Large intestine (tissue), 3 donors: ENCODE data around the gene PLAA. TPM values are rescaled to one million over a fixed set of nuclear protein-coding genes. Genes with fewer than 3 reads are reported as not detected.
"Not testable (repeated sequence)": the region's sequence is repeated elsewhere in the genome, so short reads cannot be mapped to it uniquely, and the experiment has no call there.

Experiments
- DNase-seq, 2 donors: peaks; one replicate each; pipeline versions ENCODE4 v3.0.0 to v3.0.0-alpha.2; 2013
- H3K27ac ChIP-seq: one replicate; pipeline ENCODE4 v1.5.1; 2013; ENCODE audit warnings: low read length
- H3K27me3 ChIP-seq: 2 replicates; pipeline ENCODE4 v1.6.1; 2013; ENCODE audit warnings: low read length; ENCODE audit not compliant: control insufficient read depth, insufficient read depth
- H3K36me3 ChIP-seq: 2 replicates; pipeline ENCODE4 v1.6.1; 2013; ENCODE audit warnings: low read length; ENCODE audit not compliant: control insufficient read depth, insufficient read depth
- H3K4me1 ChIP-seq: one replicate; pipeline ENCODE4 v1.6.1; 2013; ENCODE audit warnings: low read length; ENCODE audit not compliant: control insufficient read depth, insufficient read depth
- H3K4me3 ChIP-seq: one replicate; pipeline ENCODE4 v1.5.1; 2013; ENCODE audit warnings: low read length
- H3K9me3 ChIP-seq: one replicate; pipeline ENCODE4 v1.6.1; 2013; ENCODE audit warnings: mild to moderate bottlenecking, low read depth, low read length, moderate library complexity; ENCODE audit not compliant: control insufficient read depth
- WGBS: methylation state at CpG from one replicate; pipeline ENCODE4 v1.1.5; 2013; ENCODE audit warnings: low lambda C conversion rate; ENCODE audit not compliant: insufficient coverage; 5-methylcytosine and 5-hydroxymethylcytosine counted together
- polyA plus RNA-seq: library from polyadenylated mRNA; unstranded; fragments of 120-200 nt; gene quantifications from one replicate; pipeline ENCODE4 v1.2.1, GENCODE V29; 2013

PLAA gene
- polyA plus RNA-seq, 1 donor, result 24.3 TPM

DNA sequence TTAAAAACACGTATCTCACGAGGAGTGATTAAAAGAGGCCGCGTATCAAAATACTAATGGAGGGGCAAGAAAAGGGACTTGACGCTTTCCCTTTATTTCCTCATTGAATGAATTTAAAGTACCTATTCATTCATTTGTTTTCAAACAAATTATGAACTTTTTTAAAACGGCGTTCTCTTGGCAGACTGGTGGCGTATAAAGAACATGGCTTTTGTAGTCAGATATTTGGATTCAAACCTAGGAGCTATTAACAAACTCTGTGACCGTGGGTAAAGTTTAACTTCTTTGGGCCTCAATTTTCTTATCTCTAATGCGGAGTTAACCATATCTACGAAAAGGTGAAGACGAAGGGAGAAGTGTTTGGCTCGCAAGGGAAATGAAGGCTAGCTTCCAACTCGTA is 55.3 kb downstream of the PLAA start:
- WGBS, result 0% methylated on average over 5 of the region's 14 CpGs
- H3K27ac ChIP-seq, result peak overlapping the region; percentile 100
- peaks cover 4% of the 10 kb centered on the region for H3K36me3 ChIP-seq
- DNase-seq, result peak in 1 of 2 donors; percentile 65
- peaks cover 10% of the 10 kb centered on the region for H3K9me3 ChIP-seq
- H3K27me3 ChIP-seq, result no peaks in the 10 kb centered on the region
- H3K4me1 ChIP-seq, result peaks cover 4% of the 10 kb centered on the region
- H3K4me3 ChIP-seq, result peak overlapping the region; percentile 95

GRCh38 chr9:26888271-26888670 is 58.8 kb downstream of the PLAA start:
- H3K9me3 ChIP-seq, result no peaks in the 10 kb centered on the region
- H3K36me3 ChIP-seq, result peaks cover 8% of the 10 kb centered on the region
- no peak for DNase-seq
- WGBS, result 60% methylated on average over 1 of the region's 1 CpG
- no peaks in the 10 kb centered on the region for H3K27me3 ChIP-seq
- no peak overlapping the region for H3K4me3 ChIP-seq
- peaks cover 2% of the 10 kb centered on the region for H3K4me1 ChIP-seq
- no peak overlapping the region for H3K27ac ChIP-seq

- Histone ChIP-seq H3K4me3 (no peak overlapping the region), H3K27me3 (no peaks in the 10 kb centered on the region), H3K4me1 (no peaks in the 10 kb centered on the region), H3K36me3 (peaks cover 52% of the 10 kb centered on the region), H3K9me3 (no peaks in the 10 kb centered on the region), H3K27ac (no peak overlapping the region)
- DNase-seq, result no peak
- WGBS, result no CpG with 5 or more reads among the region's 3 CpGs
Measured at GRCh38 chr9:26882154-26882553, 64.9 kb downstream of the PLAA start.

DNA sequence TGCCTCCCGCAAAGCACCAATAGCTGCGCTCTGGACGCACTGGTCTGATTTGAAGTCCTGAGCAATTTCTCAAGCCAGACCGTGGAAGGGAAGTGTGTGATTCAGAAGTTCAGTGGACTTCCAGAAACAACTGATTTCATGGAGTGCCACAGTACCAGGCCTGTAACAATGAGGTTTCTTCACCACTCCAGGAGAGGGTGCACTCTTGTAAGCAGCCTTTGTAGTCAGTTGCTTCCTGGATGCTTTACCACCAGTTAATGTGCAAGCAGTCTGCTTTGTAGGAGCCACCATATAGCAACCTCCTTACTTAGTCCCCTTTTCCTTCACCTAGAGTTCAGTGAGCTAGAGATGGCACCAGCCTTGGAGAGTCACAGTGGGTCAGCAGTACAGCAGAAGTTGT is 66.8 kb downstream of the PLAA start:
- Histone ChIP-seq H3K4me3 (no peak overlapping the region), H3K9me3 (no peaks in the 10 kb centered on the region), H3K4me1 (no peaks in the 10 kb centered on the region), H3K36me3 (peaks cover 50% of the 10 kb centered on the region), H3K27ac (no peak overlapping the region), H3K27me3 (no peaks in the 10 kb centered on the region)
- WGBS, result no CpG with 5 or more reads among the region's 4 CpGs
- DNase-seq, result no peak

GRCh38 chr9:26875155-26875554 is 71.9 kb downstream of the PLAA start:
- not testable (repeated sequence) for H3K9me3 ChIP-seq, H3K4me3 ChIP-seq, DNase-seq, H3K4me1 ChIP-seq, H3K27ac ChIP-seq, H3K27me3 ChIP-seq
- peaks cover 17% of the 10 kb centered on the region for H3K36me3 ChIP-seq
- WGBS, result 100% methylated on average over 1 of the region's 3 CpGs

DNA sequence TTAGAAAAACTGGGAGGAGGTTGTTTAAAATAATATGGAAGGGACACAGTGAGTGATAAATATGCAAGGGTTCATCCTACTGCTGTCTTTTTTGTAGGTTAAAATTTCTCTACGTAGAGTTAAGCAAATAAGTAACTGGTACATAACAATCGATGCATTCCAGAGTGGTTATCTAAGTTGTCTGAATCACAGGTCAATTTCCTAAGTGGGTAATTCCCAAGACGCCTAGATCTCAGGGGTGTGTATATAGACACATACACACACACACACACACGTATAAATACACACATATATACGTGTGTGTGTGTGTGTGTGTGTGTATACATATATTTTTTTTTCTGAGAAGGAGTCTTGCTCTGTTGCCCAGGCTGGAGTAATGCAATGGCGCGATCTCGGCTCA is 76.8 kb downstream of the PLAA start:
- WGBS, result no CpG with 5 or more reads among the region's 8 CpGs
- peak in 1 of 2 donors; percentile 20 for DNase-seq
- Histone ChIP-seq H3K27me3 (no peaks in the 10 kb centered on the region), H3K27ac (no peak overlapping the region), H3K9me3 (no peaks in the 10 kb centered on the region), H3K4me3 (no peak overlapping the region), H3K4me1 (no peaks in the 10 kb centered on the region), H3K36me3 (peaks cover 10% of the 10 kb centered on the region)

DNA sequence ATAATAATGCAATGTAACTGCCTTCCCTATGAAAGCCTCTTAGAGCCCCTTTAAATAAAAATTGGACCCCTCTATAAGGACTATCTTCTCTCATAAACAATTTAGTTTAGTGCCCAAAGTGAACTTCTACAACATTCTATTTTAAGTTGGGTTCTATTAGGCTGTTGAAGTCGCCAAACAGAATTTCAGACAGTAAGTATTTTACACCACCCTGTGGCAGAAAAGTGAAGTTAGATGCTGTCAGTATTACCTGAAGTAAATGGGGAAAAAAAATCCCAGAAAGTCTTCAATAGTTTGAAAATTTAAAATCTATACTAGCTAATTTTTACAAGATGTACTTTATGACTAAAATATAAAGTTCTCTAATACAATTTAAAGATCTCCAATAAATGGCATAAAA is 84.0 kb downstream of the PLAA start:
- WGBS, result no CpG with 5 or more reads among the region's 1 CpG
- no peak overlapping the region for H3K27ac ChIP-seq
- no peaks in the 10 kb centered on the region for H3K9me3 ChIP-seq
- H3K4me1 ChIP-seq, result no peaks in the 10 kb centered on the region
- H3K36me3 ChIP-seq, result peaks cover 22% of the 10 kb centered on the region
- H3K4me3 ChIP-seq, result no peak overlapping the region
- no peaks in the 10 kb centered on the region for H3K27me3 ChIP-seq
- no peak for DNase-seq

DNA sequence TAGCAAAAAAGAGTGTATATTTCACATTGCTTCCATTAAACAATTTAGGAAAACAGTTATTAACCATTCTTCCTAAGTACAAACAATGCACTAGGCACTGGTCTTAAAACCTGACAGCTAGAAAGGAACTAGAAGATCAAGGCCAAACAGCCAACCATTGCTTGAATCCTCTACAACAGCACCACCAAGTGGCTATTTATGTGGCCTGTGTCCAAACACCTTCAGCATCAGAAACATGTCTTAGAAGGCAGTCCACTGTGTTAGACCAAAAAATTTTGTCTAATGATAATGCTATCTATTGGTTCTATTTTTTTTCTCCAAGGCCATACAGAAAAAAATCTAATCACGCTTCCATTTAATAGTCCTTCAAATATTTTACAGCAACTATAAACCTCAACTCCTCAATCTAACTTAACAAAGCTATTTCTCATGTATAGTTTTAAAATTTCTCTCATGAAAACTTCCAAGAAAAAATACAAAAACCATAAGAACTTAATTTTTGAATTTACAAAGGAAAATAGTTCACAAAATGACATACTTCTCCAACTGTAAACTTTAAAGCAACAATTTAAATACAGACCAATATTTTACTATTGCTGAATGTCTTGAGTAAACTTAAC is 90.5 kb downstream of the PLAA start:
- H3K27ac ChIP-seq, result no peak overlapping the region
- no peaks in the 10 kb centered on the region for H3K9me3 ChIP-seq
- WGBS, result 75% methylated on average over 1 of the region's 1 CpG
- H3K4me3 ChIP-seq, result no peak overlapping the region
- peak in 1 of 2 donors; percentile 25 for DNase-seq
- H3K27me3 ChIP-seq, result no peaks in the 10 kb centered on the region
- H3K4me1 ChIP-seq, result no peaks in the 10 kb centered on the region
- H3K36me3 ChIP-seq, result peaks cover 45% of the 10 kb centered on the region

Other genes starting within 250 kb of the PLAA start
- gene CAAP1, start 54.4 kb downstream of the PLAA start, polyA plus RNA-seq, result 34.7 TPM
- 20.8 TPM for gene IFT74, start 9.2 kb upstream of the PLAA start, polyA plus RNA-seq
- gene LRRC19, start 58.4 kb upstream of the PLAA start, polyA plus RNA-seq, result 83.7 TPM
- gene TEK, start 162.0 kb upstream of the PLAA start, polyA plus RNA-seq, result 14.6 TPM